GM12878 (cell line): Measurements from ENCODE around the gene COL27A1. TPM values are rescaled to one million over a fixed set of nuclear protein-coding genes. Genes with fewer than 3 reads are reported as not detected.

Experiments used
- ATAC-seq: fragments of 200-7000 bp; cut with Tn5 transposase; 3 replicates; pipeline ENCODE4 v1.9.1; 2020; ENCODE audit warnings: mild to moderate bottlenecking, moderate library complexity
- BruUV-seq: library from RNA; stranded (reverse); fragments of 400-500 nt; replicated peaks from 2 replicates; lab custom pipeline; 2021; lab: Mats Ljungman, UMichigan
- CTCF ChIA-PET: fragments of 300-600 bp; sonication (Branson Sonifier 250); formaldehyde crosslinking; extraction: SDS; loops from one replicate; lab custom pipeline; 2021; ENCODE audit warnings: inconsistent platforms; lab: Yijun Ruan, JAX
- POLR2A ChIA-PET: fragments of 350-600 bp; formaldehyde crosslinking; extraction: SDS; loops from one replicate; lab custom pipeline; 2021; ENCODE audit warnings: inconsistent platforms; lab: Charles Lee
- RAD21 ChIA-PET: fragments of 300-600 bp; sonication (Branson Sonifier 250); formaldehyde crosslinking; loops from one replicate; lab custom pipeline; 2023; ENCODE audit warnings: antibody characterized with exemption; ENCODE audit not compliant: unreplicated experiment; lab: Charles Lee
- SMC1A ChIA-PET: fragments of 300-600 bp; sonication (Branson Sonifier 250); formaldehyde crosslinking; loops from one replicate; lab custom pipeline; 2023; ENCODE audit not compliant: unreplicated experiment, uncharacterized antibody; lab: Charles Lee
- DNase-seq: peaks from one replicate; pipeline ENCODE4 v3.0.0-alpha.2; 2011; ENCODE audit warnings: low read depth, low spot score
- FAIRE-seq: peaks from 3 replicates; lab custom pipeline; 2011; peaks lifted over from hg19 to GRCh38; lab: Jason Lieb, UNC
- H2AFZ ChIP-seq: 2 replicates; pipeline ENCODE4 v1.6.0; 2011; ENCODE audit warnings: low read depth, low read length, control low read depth; ENCODE audit not compliant: control insufficient read depth
- H3K27ac ChIP-seq: 2 replicates; pipeline ENCODE4 v1.5.1; 2011; ENCODE audit warnings: control low read depth; ENCODE audit not compliant: control insufficient read depth, insufficient read depth
- H3K27me3 ChIP-seq, 2 experiments: replicated peaks in 1 of 2; 2 replicates each; pipeline versions ENCODE4 v1.6.0 to v1.6.1; 2011; ENCODE audit warnings: low read length in 1 of 2; ENCODE audit not compliant: control insufficient read depth in 2 of 2, insufficient read depth in 2 of 2
- H3K36me3 ChIP-seq, 2 experiments: 2 replicates each; pipeline ENCODE4 v1.5.1; 2011; ENCODE audit warnings: low read length in 1 of 2; ENCODE audit not compliant: control insufficient read depth in 2 of 2, insufficient read depth in 2 of 2
- H3K4me1 ChIP-seq: 2 replicates; pipeline ENCODE4 v1.6.1; 2011; ENCODE audit warnings: mild to moderate bottlenecking, low read length, moderate library complexity, mixed read lengths; ENCODE audit not compliant: control insufficient read depth, insufficient read depth
- H3K4me2 ChIP-seq: 2 replicates; pipeline ENCODE4 v1.6.0; 2011; ENCODE audit warnings: control low read depth; ENCODE audit not compliant: control insufficient read depth, insufficient read depth
- H3K4me3 ChIP-seq: fragments of 200-600 bp; sonication (generic); 2 replicates; pipeline ENCODE4 v1.5.1; 2016
- H3K79me2 ChIP-seq: 2 replicates; pipeline ENCODE4 v1.6.0; 2011; ENCODE audit warnings: low read length; ENCODE audit not compliant: control insufficient read depth, insufficient read depth
- H3K9ac ChIP-seq: 2 replicates; pipeline ENCODE4 v1.8.0; 2011; ENCODE audit warnings: low read length, control low read depth, mixed read lengths; ENCODE audit not compliant: control insufficient read depth, insufficient read depth
- H3K9me3 ChIP-seq: replicated peaks from 3 replicates; pipeline ENCODE4 v1.5.1; 2011; ENCODE audit warnings: mild to moderate bottlenecking, low read length; ENCODE audit not compliant: control insufficient read depth, insufficient read depth
- H4K20me1 ChIP-seq: 2 replicates; pipeline ENCODE4 v1.6.0; 2011; ENCODE audit not compliant: control insufficient read depth, insufficient read depth
- CEBPB ChIP-seq, 2 experiments: fragments of 150-350 bp in 1 of 2; IDR thresholded peaks; 2 replicates each; pipeline ENCODE4 v1.6.1; 2012 to 2014; ENCODE audit warnings: low read depth in 2 of 2, low read length in 2 of 2, borderline replicate concordance in 1 of 2, inconsistent platforms in 1 of 2
- DPF2 ChIP-seq: fragments of 450-650 bp; IDR thresholded peaks from 2 replicates; pipeline ENCODE4 v1.6.1; 2017; ENCODE audit warnings: mild to moderate bottlenecking
- IRF3 ChIP-seq: fragments of 450-650 bp; IDR thresholded peaks from 2 replicates; pipeline ENCODE4 v1.6.1; 2014; ENCODE audit warnings: mild to moderate bottlenecking
- NKRF ChIP-seq: fragments of 450-650 bp; conservative IDR thresholded peaks from 2 replicates; pipeline ENCODE4 v1.6.1; 2017; ENCODE audit warnings: mild to moderate bottlenecking, moderate library complexity
- RUNX3 ChIP-seq: IDR thresholded peaks from 2 replicates; pipeline ENCODE4 v1.6.1; 2012; ENCODE audit warnings: low read length, inconsistent platforms
- SUPT20H ChIP-seq: IDR thresholded peaks from 2 replicates; pipeline ENCODE4 v1.6.1; 2011; ENCODE audit warnings: low read depth, mild to moderate bottlenecking, low read length, moderate library complexity, borderline replicate concordance; ENCODE audit not compliant: control insufficient read depth
- TARDBP ChIP-seq: IDR thresholded peaks from 2 replicates; pipeline ENCODE4 v1.6.1; 2016; ENCODE audit warnings: borderline replicate concordance
- ZBTB33 ChIP-seq: fragments of 450-650 bp; IDR thresholded peaks from 2 replicates; pipeline ENCODE4 v1.6.1; 2017; ENCODE audit warnings: mild to moderate bottlenecking
- WGBS: methylation state at CpG from one replicate; pipeline ENCODE4 v1.1.6; 2016; ENCODE audit warnings: low lambda C conversion rate; ENCODE audit not compliant: insufficient replicate concordance, insufficient coverage; ENCODE audit errors: missing lambda C conversion rate; 5-methylcytosine and 5-hydroxymethylcytosine counted together
- in situ Hi-C: fragments of 300-500 bp; cut with MboI; formaldehyde crosslinking; loops from 9 replicates; pipeline ENCODE4 v1.14.3; 2018; ENCODE audit warnings: mixed read lengths
- intact Hi-C: fragments of 100-400 bp; cut with micrococcal nuclease; formaldehyde crosslinking; loops from one replicate; pipeline ENCODE4 v1.14.2; 2022; ENCODE audit not compliant: unreplicated experiment
- polyA plus RNA-seq, 11 experiments: library from polyadenylated mRNA; depleted of rRNA in 4 of 11; unstranded in 6 of 11; stranded (reverse) in 5 of 11; fragments of >200 nt; fragmentation: Nextera tagmentation in 4 of 11; fragmentation: Illumina TruSeq in 1 of 11; extraction: Ambion mirVana in 4 of 11; extraction: Trizol in 1 of 11; gene quantifications; 1 replicate in 1 of 11; 2 replicates in 10 of 11; pipeline versions ENCODE4 v1.2.1 to v1.2.3, GENCODE V29; 2011 to 2016; ENCODE audit warnings: inconsistent platforms in 2 of 11, missing spikeins in 2 of 11, low read depth in 1 of 11
- total RNA-seq, 4 experiments: library from RNA; depleted of rRNA in 3 of 4; stranded (reverse); fragments of >200 nt in 3 of 4; fragmentation: Illumina TruSeq in 1 of 4; extraction: Trizol in 1 of 4; gene quantifications; 2 replicates each; pipeline versions ENCODE4 v1.2.1 to v1.2.3, GENCODE V29; 2013 to 2021

COL27A1 gene
- total and polyA plus RNA-seq, 10 of the 15 experiments (the other 5 are each of a cell fraction or from before 2014, with no cell fraction given), result 0.10 TPM; not detected in 9

- no peak for TF ChIP-seq ZBTB33
Observed at GRCh38 chr9:114196117-114196516, 40.8 kb downstream of the COL27A1 start (continued).

GRCh38 chr9:114196979-114197622, 41.8 kb downstream of the COL27A1 start:
- Histone ChIP-seq H3K4me2 (no peak overlapping the region), H3K4me1 (no peaks in the 10 kb centered on the region), H3K9ac (no peak overlapping the region), H2AFZ (no peak overlapping the region), H3K79me2 (no peaks in the 10 kb centered on the region), H3K4me3 (no peak overlapping the region), H3K27me3 (peaks cover 0 to 2% of the 10 kb centered on the region in 2 experiments; a peak in 3 of 4 replicates), H3K9me3 (no peaks in the 10 kb centered on the region), H3K36me3 (no peaks in the 10 kb centered on the region), H4K20me1 (no peaks in the 10 kb centered on the region), H3K27ac (no peak overlapping the region)
- DNase-seq, result no peak
- ATAC-seq, result no peak
- ChIA-PET POLR2A (no interaction called here), SMC1A (no interaction called here), RAD21 (no interaction called here), CTCF (no interaction called here)
- no TSS peak for BruUV-seq
- intact Hi-C loops, result no loop called here
- TF ChIP-seq NKRF (no peak), CEBPB (IDR thresholded peaks at IDR 0.05; ENCODE audit: borderline replicate concordance in 1 of 2, low read depth in 2 of 2, low read length in 2 of 2) (no peak), SUPT20H (no peak), IRF3 (no peak), DPF2 (no peak), TARDBP (no peak), RUNX3 (no peak)
- 31% methylated on average over 8 of the region's 8 CpGs for WGBS
- in situ Hi-C loops, result no loop called here
- no peak for FAIRE-seq
